A549 (cell line): Measurements from ENCODE around the gene CARMIL1.

ENCODE experiments used
- FOSL2 ChIP-seq, 2 experiments: fragments of 450-650 bp in 1 of 2; fragments of >200 bp in 1 of 2; sonication (Bioruptor Twin) in 1 of 2; formaldehyde crosslinking; IDR thresholded peaks; 2 replicates each; pipeline versions ENCODE4 v1.5.0 to v1.6.1; 2016 to 2020; ENCODE audit warnings: mild to moderate bottlenecking in 1 of 2, moderate library complexity in 1 of 2
- MYC ChIP-seq: IDR thresholded peaks from 2 replicates; pipeline ENCODE4 v1.6.1; 2012; ENCODE audit warnings: mild to moderate bottlenecking, inconsistent platforms, low read length, improper control_type of control experiment, borderline replicate concordance
- POLR2A ChIP-seq: IDR thresholded peaks from 2 replicates; pipeline ENCODE4 v1.6.1; 2012; ENCODE audit warnings: mild to moderate bottlenecking, low read length

GRCh38 chr6:25352285-25352684, 73.1 kb downstream of the CARMIL1 start:
- TF ChIP-seq MYC: no peak
- TF ChIP-seq POLR2A: no peak
- no peak for TF ChIP-seq FOSL2 (IDR thresholded peaks at IDR 0.05)
- TF ChIP-seq FOSL2 (CRISPR knock-in tag; IDR thresholded peaks at IDR 0.05): no peak
